ENCODE measurements around the gene CDCA4. TPM values are rescaled to one million over a fixed set of nuclear protein-coding genes. Genes with fewer than 3 reads are reported as not detected.

The CDCA4 gene
- total RNA-seq, 2 donors from 2014 or later = 46.6 to 65.1 TPM

GRCh38 chr14:104996483-104996882 lies 24.4 kb downstream of the CDCA4 start:
- no peak overlapping the region for H3K27ac ChIP-seq (ENCODE audit: low read depth, low read length)
- Mint-ChIP-seq H3K4me1 (no peaks in the 10 kb centered on the region), H3K36me3 (ENCODE audit: low read depth) (peaks cover 36% of the 10 kb centered on the region), H3K27ac (no peak overlapping the region), H3K4me3 (no peak overlapping the region), H3K27me3 (ENCODE audit: insufficient read depth) (no peaks in the 10 kb centered on the region), H3K9me3 (no peaks in the 10 kb centered on the region)
- no peak for DNase-seq
- TF ChIP-seq CTCF (conservative IDR thresholded peaks at IDR 0.05) = no peak
- H3K9me3 ChIP-seq (ENCODE audit: control insufficient read depth, low read length) = peaks cover 5% of the 10 kb centered on the region
- H3K9ac ChIP-seq (ENCODE audit: extremely low read depth, low read length, poor library complexity, severe bottlenecking) = no peak overlapping the region
- 88 to 93% methylated on average over 10 to 13 of the region's 13 CpGs for WGBS, 2 experiments (ENCODE audit: insufficient coverage in 1 of 2, insufficient read length in 1 of 2)
- H3K4me1 ChIP-seq (ENCODE audit: control insufficient read depth, insufficient read depth, low read length) = no peaks in the 10 kb centered on the region
- no peak overlapping the region for H3K4me3 ChIP-seq (ENCODE audit: low read length)
- H3K27me3 ChIP-seq (ENCODE audit: control insufficient read depth, insufficient read depth, low read length, poor library complexity, severe bottlenecking) = no peaks in the 10 kb centered on the region
- H3K36me3 ChIP-seq (ENCODE audit: control insufficient read depth, insufficient read depth, low read length) = peaks cover 11% of the 10 kb centered on the region

GRCh38 chr14:104996032-104996431 lies 24.9 kb downstream of the CDCA4 start:
- Histone ChIP-seq H3K27me3 (ENCODE audit: control insufficient read depth, insufficient read depth, low read length, poor library complexity, severe bottlenecking) (no peaks in the 10 kb centered on the region), H3K4me3 (ENCODE audit: low read length) (no peak overlapping the region), H3K9ac (ENCODE audit: extremely low read depth, low read length, poor library complexity, severe bottlenecking) (no peak overlapping the region), H3K9me3 (ENCODE audit: control insufficient read depth, low read length) (peaks cover 5% of the 10 kb centered on the region), H3K36me3 (ENCODE audit: control insufficient read depth, insufficient read depth, low read length) (peaks cover 15% of the 10 kb centered on the region), H3K27ac (ENCODE audit: low read depth, low read length) (no peak overlapping the region), H3K4me1 (ENCODE audit: control insufficient read depth, insufficient read depth, low read length) (no peaks in the 10 kb centered on the region)
- no peaks in the 10 kb centered on the region for H3K27me3 Mint-ChIP-seq (ENCODE audit: insufficient read depth)
- no peaks in the 10 kb centered on the region for H3K4me1 Mint-ChIP-seq
- 92 to 100% methylated on average over 5 of the region's 5 CpGs for WGBS, 2 experiments (ENCODE audit: insufficient coverage in 1 of 2, insufficient read length in 1 of 2)
- no peaks in the 10 kb centered on the region for H3K9me3 Mint-ChIP-seq
- no peak overlapping the region for H3K27ac Mint-ChIP-seq
- no peak overlapping the region for H3K4me3 Mint-ChIP-seq
- peak; percentile 34 for DNase-seq
- no peak for TF ChIP-seq CTCF (conservative IDR thresholded peaks at IDR 0.05)
- peaks cover 40% of the 10 kb centered on the region for H3K36me3 Mint-ChIP-seq (ENCODE audit: low read depth)

- no peak for DNase-seq
- Mint-ChIP-seq H3K9me3 (no peaks in the 10 kb centered on the region), H3K4me3 (no peak overlapping the region), H3K4me1 (no peaks in the 10 kb centered on the region), H3K27me3 (ENCODE audit: insufficient read depth) (no peaks in the 10 kb centered on the region), H3K27ac (no peak overlapping the region), H3K36me3 (ENCODE audit: low read depth) (peaks cover 44% of the 10 kb centered on the region)
- Histone ChIP-seq H3K27ac (ENCODE audit: low read depth, low read length) (no peak overlapping the region), H3K36me3 (ENCODE audit: control insufficient read depth, insufficient read depth, low read length) (peaks cover 15% of the 10 kb centered on the region), H3K4me1 (ENCODE audit: control insufficient read depth, insufficient read depth, low read length) (no peaks in the 10 kb centered on the region), H3K4me3 (ENCODE audit: low read length) (no peak overlapping the region), H3K9me3 (ENCODE audit: control insufficient read depth, low read length) (peaks cover 5% of the 10 kb centered on the region), H3K27me3 (ENCODE audit: control insufficient read depth, insufficient read depth, low read length, poor library complexity, severe bottlenecking) (no peaks in the 10 kb centered on the region), H3K9ac (ENCODE audit: extremely low read depth, low read length, poor library complexity, severe bottlenecking) (no peak overlapping the region)
- WGBS, 2 experiments (ENCODE audit: insufficient coverage in 1 of 2, insufficient read length in 1 of 2) = 93% methylated on average over 6 of the region's 6 CpGs
- TF ChIP-seq CTCF (conservative IDR thresholded peaks at IDR 0.05) = no peak
Observed at GRCh38 chr14:104994978-104995377, 25.9 kb downstream of the CDCA4 start.

Data from endodermal cell (in vitro differentiated cells).